NCI-H2196 (cell line): ENCODE measurements around the gene SYNRG.

Source experiments
- DNase-seq: peaks from one replicate; lab custom pipeline; 2025; ENCODE audit not compliant: unreplicated experiment; lab: John Stamatoyannopoulos, UW

Gene SYNRG

GRCh38 chr17:37505333-37505732 is 103.9 kb downstream of the SYNRG start:
- no peak for DNase-seq

GRCh38 chr17:37503148-37503547 is 106.1 kb downstream of the SYNRG start:
- no peak for DNase-seq

GRCh38 chr17:37502009-37502936 is 106.9 kb downstream of the SYNRG start:
- DNase-seq = no peak

GRCh38 chr17:37500378-37500777 is 108.8 kb downstream of the SYNRG start:
- DNase-seq = no peak

- no peak for DNase-seq
These were observed 114.2 kb downstream of the SYNRG start for GRCh38 chr17:37494971-37495370.

GRCh38 chr17:37494401-37494831 is 114.8 kb downstream of the SYNRG start:
- DNase-seq = no peak

GRCh38 chr17:37493249-37494027 is 115.8 kb downstream of the SYNRG start:
- DNase-seq = no peak

GRCh38 chr17:37492167-37492566 is 117.1 kb downstream of the SYNRG start:
- no peak for DNase-seq

- no peak for DNase-seq
These were observed 118.3 kb downstream of the SYNRG start for GRCh38 chr17:37490638-37491614.

- DNase-seq = peak; percentile 11
These were observed 119.1 kb downstream of the SYNRG start for GRCh38 chr17:37490022-37490587.

GRCh38 chr17:37489197-37490001 is 119.8 kb downstream of the SYNRG start, which contains the start of gene DUSP14:
Gene DUSP14, plus strand, starts transcription at chr17:37489891. Its CDS starts 22,382 bp downstream, at chr17:37512273.
- DNase-seq = peak; percentile 73

GRCh38 chr17:37488607-37489196 is 120.5 kb downstream of the SYNRG start:
- peak; percentile 59 for DNase-seq

- DNase-seq = peak; percentile 56
These were observed 121.1 kb downstream of the SYNRG start for GRCh38 chr17:37488009-37488604.

- DNase-seq = no peak
These were observed 123.2 kb downstream of the SYNRG start for GRCh38 chr17:37485938-37486570.

GRCh38 chr17:37483311-37484039 is 125.7 kb downstream of the SYNRG start:
- DNase-seq = peak; percentile 10

- DNase-seq = no peak
These were observed 128.1 kb downstream of the SYNRG start for GRCh38 chr17:37481001-37481665.

GRCh38 chr17:37480427-37480826 is 128.8 kb downstream of the SYNRG start:
- DNase-seq = no peak
